H1 (cell line): ENCODE measurements around the gene TXNL4A. TPM values are rescaled to one million over a fixed set of nuclear protein-coding genes. Genes with fewer than 3 reads are reported as not detected.
A peak's percentile ranks its signal among the peaks of the same experiment; 100 is the strongest.

Experiments used
- CTCF ChIA-PET: fragments of 300-600 bp; sonication (Branson Sonifier 250); formaldehyde crosslinking; loops from one replicate; lab custom pipeline; 2021; ENCODE audit not compliant: partially characterized antibody; lab: Charles Lee
- POLR2A ChIA-PET: fragments of 300-600 bp; sonication (Branson Sonifier 250); formaldehyde crosslinking; loops from one replicate; lab custom pipeline; 2021; ENCODE audit warnings: inconsistent platforms; ENCODE audit not compliant: partially characterized antibody; lab: Charles Lee
- DNase-seq, 2 experiments: peaks; one replicate each; pipeline versions ENCODE4 v3.0.0 to v3.0.0-alpha.2; 2010 to 2022; ENCODE audit warnings: low spot score in 2 of 2, low read depth in 1 of 2, mixed read lengths in 1 of 2
- FAIRE-seq: peaks from 2 replicates; lab custom pipeline; 2011; peaks lifted over from hg19 to GRCh38; lab: Jason Lieb, UNC
- H2AFZ ChIP-seq: 2 replicates; pipeline ENCODE4 v1.8.1; 2012; ENCODE audit warnings: low read length, inconsistent platforms
- H2AK5ac ChIP-seq: 2 replicates; pipeline ENCODE4 v1.6.1; 2013; ENCODE audit warnings: low read depth, low read length
- H2BK120ac ChIP-seq: replicated peaks from 2 replicates; pipeline ENCODE3; 2013; ENCODE audit warnings: low read depth, low read length, inconsistent platforms
- H2BK12ac ChIP-seq: 2 replicates; pipeline ENCODE4 v1.6.1; 2013; ENCODE audit warnings: low read depth, low read length
- H2BK15ac ChIP-seq: 2 replicates; pipeline ENCODE4 v1.6.1; 2013; ENCODE audit warnings: low read length
- H2BK20ac ChIP-seq: 2 replicates; pipeline ENCODE4 v1.6.1; 2013; ENCODE audit warnings: low read length
- H2BK5ac ChIP-seq: 2 replicates; pipeline ENCODE4 v1.6.1; 2013; ENCODE audit warnings: low read depth, low read length
- H3K14ac ChIP-seq: 2 replicates; pipeline ENCODE4 v1.6.1; 2013; ENCODE audit warnings: inconsistent platforms; ENCODE audit not compliant: insufficient read length
- H3K18ac ChIP-seq: 2 replicates; pipeline ENCODE4 v1.6.1; 2013; ENCODE audit warnings: low read length; ENCODE audit errors: extremely low read depth
- H3K23ac ChIP-seq: 2 replicates; pipeline ENCODE4 v1.6.1; 2013; ENCODE audit warnings: inconsistent platforms; ENCODE audit not compliant: insufficient read length
- H3K23me2 ChIP-seq: 2 replicates; pipeline ENCODE4 v1.6.1; 2013; ENCODE audit warnings: low read depth, low read length
- H3K27ac ChIP-seq: 2 replicates; pipeline ENCODE4 v1.6.1; 2011; ENCODE audit warnings: low read depth, low read length, inconsistent platforms
- H3K27me3 ChIP-seq, 4 experiments: replicated peaks in 1 of 4; 1 replicate in 1 of 4; 2 replicates in 3 of 4; pipeline versions ENCODE4 v1.6.1 to v1.8.1; 2011 to 2013; ENCODE audit warnings: low read length in 3 of 4, mild to moderate bottlenecking in 3 of 4, inconsistent platforms in 2 of 4, mixed read lengths in 2 of 4, moderate library complexity in 1 of 4; ENCODE audit not compliant: control insufficient read depth in 3 of 4, insufficient read depth in 3 of 4; ENCODE audit errors: extremely low read depth in 1 of 4
- H3K36me3 ChIP-seq, 4 experiments: 2 replicates each; pipeline versions ENCODE4 v1.6.1 to v1.8.1; 2011 to 2013; ENCODE audit warnings: mild to moderate bottlenecking in 4 of 4, low read length in 3 of 4, moderate library complexity in 2 of 4, control low read depth in 1 of 4, inconsistent platforms in 1 of 4; ENCODE audit not compliant: insufficient read depth in 4 of 4, control insufficient read depth in 2 of 4
- H3K4ac ChIP-seq: replicated peaks from 2 replicates; pipeline ENCODE3; 2013; ENCODE audit warnings: low read length, low read depth, mixed read lengths, inconsistent platforms; ENCODE audit not compliant: insufficient read length
- H3K4me1 ChIP-seq, 4 experiments: replicated peaks in 1 of 4; 1 replicate in 1 of 4; 2 replicates in 3 of 4; pipeline versions ENCODE4 v1.6.1 to v1.8.1; 2011 to 2013; ENCODE audit warnings: low read length in 3 of 4, inconsistent platforms in 2 of 4, mixed read lengths in 1 of 4; ENCODE audit not compliant: insufficient read depth in 4 of 4, control insufficient read depth in 3 of 4
- H3K4me2 ChIP-seq, 2 experiments: 2 replicates each; pipeline versions ENCODE4 v1.6.1 to v1.8.1; 2011 to 2013; ENCODE audit warnings: low read depth in 2 of 2, low read length in 2 of 2, control low read depth in 1 of 2, inconsistent platforms in 1 of 2, mild to moderate bottlenecking in 1 of 2; ENCODE audit not compliant: insufficient read depth in 1 of 2
- H3K4me3 ChIP-seq, 4 experiments: fragments of 200-600, 300-600 bp in 1 of 4; sonication (generic), shearing (Covaris generic), sonication (Bioruptor Twin) in 1 of 4; 2 replicates each; pipeline versions ENCODE4 v1.5.1 to v1.8.1; 2011 to 2016; ENCODE audit warnings: low read length in 4 of 4, low read depth in 3 of 4, control low read depth in 2 of 4, inconsistent platforms in 2 of 4, mild to moderate bottlenecking in 2 of 4, mixed read lengths in 1 of 4, moderate library complexity in 1 of 4; ENCODE audit not compliant: insufficient read depth in 2 of 4; ENCODE audit errors: extremely low read depth in 1 of 4
- H3K56ac ChIP-seq: replicated peaks from 2 replicates; pipeline ENCODE3; 2013; ENCODE audit warnings: low read depth, mild to moderate bottlenecking, mixed read lengths, low read length, inconsistent platforms; ENCODE audit not compliant: insufficient read length
- H3K79me1 ChIP-seq: 2 replicates; pipeline ENCODE4 v1.6.1; 2013; ENCODE audit warnings: low read depth, low read length, control low read depth
- H3K79me2 ChIP-seq, 2 experiments: 2 replicates each; pipeline versions ENCODE4 v1.6.1 to v1.8.1; 2012 to 2013; ENCODE audit warnings: low read length in 2 of 2, mild to moderate bottlenecking in 2 of 2, inconsistent platforms in 1 of 2; ENCODE audit not compliant: insufficient read depth in 2 of 2, control insufficient read depth in 1 of 2
- H3K9ac ChIP-seq, 4 experiments: replicated peaks in 1 of 4; 1 replicate in 1 of 4; 2 replicates in 3 of 4; pipeline versions ENCODE4 v1.6.1 to v1.8.1; 2011 to 2013; ENCODE audit warnings: low read depth in 3 of 4, low read length in 3 of 4, control low read depth in 2 of 4, mild to moderate bottlenecking in 2 of 4, moderate library complexity in 2 of 4, inconsistent platforms in 1 of 4; ENCODE audit errors: extremely low read depth in 1 of 4
- H3K9me3 ChIP-seq, 2 experiments: 2 replicates each; pipeline versions ENCODE4 v1.6.1 to v1.8.1; 2012 to 2013; ENCODE audit warnings: mild to moderate bottlenecking in 2 of 2, moderate library complexity in 2 of 2, control low read depth in 1 of 2, inconsistent platforms in 1 of 2, low read depth in 1 of 2, low read length in 1 of 2, mixed read lengths in 1 of 2; ENCODE audit not compliant: insufficient read depth in 2 of 2
- H4K20me1 ChIP-seq, 2 experiments: replicated peaks in 1 of 2; 2 replicates each; pipeline versions ENCODE3 to v1.8.1; 2011 to 2013; ENCODE audit warnings: inconsistent platforms in 2 of 2, low read length in 2 of 2, mild to moderate bottlenecking in 1 of 2; ENCODE audit not compliant: insufficient read depth in 2 of 2, control insufficient read depth in 1 of 2
- H4K5ac ChIP-seq: 2 replicates; pipeline ENCODE4 v1.6.1; 2013; ENCODE audit warnings: low read length, low read depth, mixed read lengths, inconsistent platforms; ENCODE audit not compliant: insufficient read length
- H4K8ac ChIP-seq: 2 replicates; pipeline ENCODE4 v1.8.0; 2013; ENCODE audit warnings: mild to moderate bottlenecking, moderate library complexity, low read length, inconsistent platforms; ENCODE audit not compliant: insufficient read depth; ENCODE audit errors: extremely low read depth
- H4K91ac ChIP-seq: replicated peaks from 2 replicates; pipeline ENCODE3; 2013; ENCODE audit warnings: low read length, mixed read lengths, inconsistent platforms; ENCODE audit not compliant: insufficient read length
- KDM4A ChIP-seq: IDR thresholded peaks from one replicate; pipeline ENCODE4 v1.7.1; 2012; ENCODE audit warnings: low read depth, mild to moderate bottlenecking, moderate library complexity, low read length, inconsistent platforms; ENCODE audit not compliant: severe bottlenecking
- SIN3A ChIP-seq, 2 experiments: IDR thresholded peaks in 1 of 2; conservative IDR thresholded peaks in 1 of 2; 2 replicates each; pipeline ENCODE4 v1.6.1; 2011 to 2012; ENCODE audit warnings: low read length in 2 of 2, improper control_type of control experiment in 1 of 2, low read depth in 1 of 2, mild to moderate bottlenecking in 1 of 2
- WGBS, 2 experiments: shearing (Covaris generic) in 1 of 2; methylation state at CpG; one replicate each; pipeline versions ENCODE4 v1.1.6 to v1.1.7; 2013 to 2015; ENCODE audit warnings: low lambda C conversion rate in 2 of 2, mixed read lengths in 2 of 2, inconsistent platforms in 1 of 2, low coverage in 1 of 2, missing lambda C conversion rate in 1 of 2; ENCODE audit not compliant: insufficient replicate concordance in 2 of 2, insufficient coverage in 1 of 2, insufficient read length in 1 of 2; ENCODE audit errors: extremely low coverage in 1 of 2, missing lambda C conversion rate in 1 of 2; 5-methylcytosine and 5-hydroxymethylcytosine counted together
- polyA plus RNA-seq, 7 experiments: library from polyadenylated mRNA; depleted of rRNA in 3 of 7; stranded (reverse) in 5 of 7; unstranded in 2 of 7; fragments of >200 nt in 5 of 7; fragments of 200-250 nt in 2 of 7; gene quantifications; 1 replicate in 5 of 7; 2 replicates in 1 of 7; 4 replicates in 1 of 7; pipeline versions ENCODE4 v1.2.1 to v1.2.3, GENCODE V29; 2011 to 2013; ENCODE audit warnings: missing spikeins in 2 of 7, mixed read lengths in 2 of 7
- total RNA-seq: library from RNA; stranded (reverse); fragmentation: NEBNext Ultra II Directional; extraction: Animal tissue kit (Norgen Biotek cat#: 25700); gene quantifications from 2 replicates; pipeline ENCODE4 v1.2.1, GENCODE V29; 2021

TXNL4A gene
- total and polyA plus RNA-seq, 2 of the 8 experiments (the other 6 are each of a cell fraction or from before 2014, with no cell fraction given): 169 to 181 TPM

DNA sequence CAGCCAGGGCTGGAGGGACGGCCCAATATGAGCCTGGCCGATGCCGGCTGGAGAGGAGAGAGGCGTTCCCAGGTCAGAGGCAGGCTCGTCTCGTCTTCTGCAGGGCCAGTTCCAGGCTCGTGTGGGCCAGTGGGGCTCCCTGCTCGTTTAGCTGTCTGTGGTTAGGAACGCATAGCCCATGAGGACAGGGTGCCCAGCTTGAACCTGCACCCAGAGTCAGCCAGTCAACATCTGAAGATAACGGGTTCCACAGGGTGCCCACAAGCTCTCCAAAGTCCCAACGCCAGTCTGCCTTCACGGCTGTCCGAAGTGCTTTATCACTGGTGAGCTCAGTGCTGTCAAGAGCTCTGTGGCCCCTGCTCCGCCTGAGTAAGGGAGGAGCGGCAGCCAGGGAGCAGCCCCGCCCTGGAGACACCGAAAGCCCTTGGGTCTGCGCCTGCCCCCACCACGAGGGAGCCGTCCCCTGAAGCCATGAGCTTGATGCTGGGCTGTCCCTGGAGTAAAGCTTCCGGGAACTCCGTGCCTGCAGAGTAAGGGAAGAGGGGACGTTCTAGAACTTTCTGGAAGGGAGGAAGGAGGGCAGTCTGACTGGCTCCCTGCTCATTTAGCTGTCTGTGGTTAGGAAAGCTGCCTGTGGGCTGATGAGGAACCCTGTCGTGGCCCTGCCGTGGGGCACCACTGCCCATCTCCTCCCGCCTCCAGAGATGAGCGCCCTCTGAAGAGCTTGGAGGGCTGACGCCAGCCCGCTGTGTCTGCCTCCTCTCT lies 26.7 kb downstream of the TXNL4A start:
- H3K4me2 ChIP-seq: no peak overlapping the region

More for the DNA sequence above, 26.7 kb downstream of the TXNL4A start:
- Histone ChIP-seq H3K4ac (peak overlapping the region; percentile 60), H3K4me3 (no peak overlapping the region), H3K9ac (no peak overlapping the region; a peak in 1 of 7 replicates), H2BK20ac (no peak overlapping the region), H3K79me1 (no peaks in the 10 kb centered on the region), H3K27me3 (peaks cover 3 to 55% (median 45%) of the 10 kb centered on the region in 4 experiments), H2BK15ac (no peak overlapping the region), H4K5ac (no peak overlapping the region), H2BK12ac (peak overlapping the region; percentile 43; the same call in 1 of the 2 replicates), H3K27ac (no peak overlapping the region), H3K14ac (no peak overlapping the region), H3K9me3 (no peaks in the 10 kb centered on the region), H2AFZ (no peak overlapping the region), H2AK5ac (no peak overlapping the region), H3K18ac (no peak overlapping the region; the same call in 1 of the 2 replicates), H2BK5ac (no peak overlapping the region), H4K20me1 (peaks cover 2 to 10% of the 10 kb centered on the region in 2 experiments), H3K56ac (no peak overlapping the region), H3K4me1 (peaks cover 2 to 25% (median 22%) of the 10 kb centered on the region in 4 experiments; a peak in 6 of 7 replicates), H3K79me2 (no peaks in the 10 kb centered on the region), H4K91ac (no peak overlapping the region), H4K8ac (0 out of 2 replicates have a peak overlapping the region, but pooled peaks have one; percentile 3), H3K23ac (no peak overlapping the region), H3K36me3 (no peaks in the 10 kb centered on the region), H3K23me2 (peaks cover 2% of the 10 kb centered on the region; the same call in 1 of the 2 replicates), H2BK120ac (no peak overlapping the region)
- WGBS, 2 experiments: 84% methylated on average over 29 of the region's 29 CpGs; no CpG with 5 or more reads in 1 of the 2 experiments
- no peak for FAIRE-seq
- TF ChIP-seq KDM4A: peak; percentile 6
- TF ChIP-seq SIN3A (conservative IDR thresholded peaks at IDR 0.05 in 1 of 2, IDR thresholded peaks at IDR 0.05 in 1 of 2; ENCODE audit: low read depth in 1 of 2, low read length in 2 of 2): no peak
- ChIA-PET POLR2A (interaction anchor here (1.3 to 1.6 kb wide), 2 partner anchors 11 to 21 kb away, joined by 3 to 5 read pairs; no protein-coding TSS in a partner anchor), CTCF (interaction anchor here (0.5 to 3.0 kb wide), 14 partner anchors 10 to 242 kb away, joined by 3 to 17 read pairs (median 3); partner anchors contain the start of gene SLC66A2)
- DNase-seq: no peak
